ENCODE measurements around the gene JCAD. TPM values are rescaled to one million over a fixed set of nuclear protein-coding genes. Genes with fewer than 3 reads are reported as not detected.
"Not testable (repeated sequence)": the region's sequence is repeated elsewhere in the genome, so short reads cannot be mapped to it uniquely, and the experiment has no call there.

Gene JCAD
- polyA plus RNA-seq (2011; rRNA removed) (6.4 and 7.3 TPM in 2 replicates), polyA plus RNA-seq (2017; fragmentation: RNase III; extraction: RNeasy Plus Mini Kit Qiagen cat#74134 plus additional on column Dnase treatment) (4.4 to 6.4 TPM (median 5.5 TPM) in 3 replicates), polyA minus RNA-seq (2011; rRNA and poly(A)+ RNA removed) (11.8 and 14.4 TPM in 2 replicates)
- polyA plus RNA-seq (2012; cell fraction: cytosol; rRNA removed), result 2.8 and 3.6 TPM in 2 replicates
- 2.8 and 4.9 TPM in 2 replicates for polyA plus RNA-seq (2012; cell fraction: nucleus; rRNA removed)

- Histone ChIP-seq H3K4me3 (peak within 1 kb of the TSS; percentile 93), H3K4me2 (peak within 1 kb of the TSS; percentile 96), H3K4me1 (peaks cover 36% of the 10 kb centered on the region), H3K27ac (peak within 1 kb of the TSS; percentile 83 to 91), H3K9me3 (no peaks in the 10 kb centered on the region)
- WGBS (ENCODE audit: missing lambda C conversion rate), result 48% methylated on average over 4 of the region's 66 CpGs
- DNase-seq (ENCODE audit: low read depth in 1 of 2, low spot score in 1 of 2) (peak; percentile 32 to 47), FAIRE-seq (no peak), ATAC-seq (peak; percentile 80 to 81)
- POLR2A ChIA-PET, result no interaction called here
- TF ChIP-seq CTCF (IDR thresholded peaks at IDR 0.05) (no peak), HEYL (CRISPR knock-in tag; IDR thresholded peaks at IDR 0.05) (no peak), POLR2A (IDR thresholded peaks at IDR 0.05; ENCODE audit: low read length) (peak; percentile 63), HOXB13 (CRISPR knock-in tag; IDR thresholded peaks at IDR 0.05; ENCODE audit: low read depth) (no peak), PHF8 (IDR thresholded peaks at IDR 0.05; ENCODE audit: borderline replicate concordance, low read depth) (peak; percentile 57; the same call in 1 of the 2 replicates), RFX5 (IDR thresholded peaks at IDR 0.05) (no peak), ATOH8 (CRISPR knock-in tag; IDR thresholded peaks at IDR 0.05; ENCODE audit: low read depth) (no peak)
- CTCF ChIA-PET, result interaction anchor here (0.9 to 2.3 kb wide), 2 partner anchors 10 to 61 kb away, joined by 3 to 8 read pairs; no protein-coding TSS in a partner anchor
Observed at GRCh38 chr10:30059209-30060107, at the start of gene JCAD. TSS of gene JCAD (minus strand) at chr10:30059586. CDS start at chr10:30047812, 11,774 bp downstream.

GRCh38 chr10:30106987-30107386 lies 47.6 kb upstream of the JCAD start:
- POLR2A ChIA-PET, result no interaction called here
- CTCF ChIA-PET, result no interaction called here
- 36% methylated on average over 5 of the region's 5 CpGs for WGBS (ENCODE audit: missing lambda C conversion rate)

GRCh38 chr10:30103595-30104320 lies 44.4 kb upstream of the JCAD start:
- H3K4me1 ChIP-seq, result peaks cover 9% of the 10 kb centered on the region
- no peak for FAIRE-seq
- no peaks in the 10 kb centered on the region for H3K9me3 ChIP-seq
- ATAC-seq, result no peak
- CTCF ChIA-PET, result interaction anchor here (1.4 kb wide), 2 partner anchors 12 to 19 kb away, joined by 3 to 6 read pairs; no protein-coding TSS in a partner anchor
- no peak overlapping the region for H3K27ac ChIP-seq
- H3K4me3 ChIP-seq, result no peak overlapping the region
- POLR2A ChIA-PET, result no interaction called here
- no peak for TF ChIP-seq CBX2 (IDR thresholded peaks at IDR 0.05; ENCODE audit: borderline replicate concordance, low read depth)
- no peak overlapping the region for H3K4me2 ChIP-seq
- WGBS (ENCODE audit: missing lambda C conversion rate), result 65% methylated on average over 7 of the region's 7 CpGs
- no peak for DNase-seq (ENCODE audit: low read depth in 1 of 2, low spot score in 1 of 2)

More at GRCh38 chr10:30106987-30107386, 47.6 kb upstream of the JCAD start:
- Histone ChIP-seq H3K4me3 (no peak overlapping the region), H3K27ac (no peak overlapping the region), H3K4me1 (no peaks in the 10 kb centered on the region), H3K4me2 (no peak overlapping the region), H3K9me3 (no peaks in the 10 kb centered on the region)
- DNase-seq (ENCODE audit: low read depth in 1 of 2, low spot score in 1 of 2), result no peak
- ATAC-seq, result no peak
- FAIRE-seq, result no peak
- no peak for TF ChIP-seq CBX2 (IDR thresholded peaks at IDR 0.05; ENCODE audit: borderline replicate concordance, low read depth)
- TF ChIP-seq ELK1 (IDR thresholded peaks at IDR 0.05; ENCODE audit: low read depth, low read length), result no peak

GRCh38 chr10:30099706-30100105 lies 40.3 kb upstream of the JCAD start:
- WGBS (ENCODE audit: missing lambda C conversion rate), result 34% methylated on average over 7 of the region's 7 CpGs
- DNase-seq (ENCODE audit: low read depth in 1 of 2, low spot score in 1 of 2); H3K9me3 ChIP-seq; CTCF ChIA-PET; ATAC-seq; POLR2A ChIA-PET; FAIRE-seq; H3K27ac ChIP-seq; H3K4me3 ChIP-seq: not testable (repeated sequence)
- Histone ChIP-seq H3K4me2 (peak overlapping the region; percentile 55; the same call in 2 of the 3 replicates), H3K4me1 (peaks cover 12% of the 10 kb centered on the region)

Measured in A549 (cell line).